Neuronal stem cell (in vitro differentiated cells): ENCODE data around the gene VWC2L.

Experiments used
- DNase-seq: peaks from one replicate; pipeline ENCODE4 v3.0.0-alpha.2; 2013; ENCODE audit warnings: low spot score
- H2AFZ ChIP-seq: one replicate; pipeline ENCODE4 v1.6.1; 2013; ENCODE audit warnings: mild to moderate bottlenecking, low read length, inconsistent platforms
- H2AK5ac ChIP-seq: 2 replicates; pipeline ENCODE4 v1.6.1; 2013; ENCODE audit warnings: low read depth, mild to moderate bottlenecking, inconsistent platforms, low read length, moderate library complexity, mixed read lengths
- H2BK120ac ChIP-seq: 2 replicates; pipeline ENCODE4 v1.6.1; 2013; ENCODE audit warnings: low read depth, mild to moderate bottlenecking, inconsistent platforms, low read length, moderate library complexity, mixed read lengths
- H2BK12ac ChIP-seq: one replicate; pipeline ENCODE4 v1.6.1; 2013; ENCODE audit warnings: low read length, inconsistent platforms
- H2BK15ac ChIP-seq: 2 replicates; pipeline ENCODE4 v1.6.1; 2013; ENCODE audit warnings: mild to moderate bottlenecking, low read length, inconsistent platforms, mixed read lengths
- H2BK5ac ChIP-seq: one replicate; pipeline ENCODE4 v1.6.1; 2013; ENCODE audit warnings: inconsistent platforms, mild to moderate bottlenecking, low read length, moderate library complexity
- H3K14ac ChIP-seq: one replicate; pipeline ENCODE4 v1.6.1; 2013; ENCODE audit warnings: low read length, inconsistent platforms
- H3K18ac ChIP-seq: 2 replicates; pipeline ENCODE4 v1.6.1; 2013; ENCODE audit warnings: low read length, inconsistent platforms
- H3K23ac ChIP-seq: 2 replicates; pipeline ENCODE4 v1.6.1; 2013; ENCODE audit warnings: low read depth, mild to moderate bottlenecking, mixed read lengths, low read length, inconsistent platforms; ENCODE audit not compliant: poor library complexity
- H3K27ac ChIP-seq: replicated peaks from 3 replicates; pipeline ENCODE4 v1.5.1; 2013; ENCODE audit warnings: low read length, inconsistent platforms
- H3K27me3 ChIP-seq, 3 experiments: 2 replicates each; pipeline ENCODE4 v1.6.1; 2013; ENCODE audit warnings: low read length in 3 of 3, mild to moderate bottlenecking in 2 of 3, inconsistent platforms in 1 of 3, low read depth in 1 of 3, mixed read lengths in 1 of 3, moderate library complexity in 1 of 3; ENCODE audit not compliant: control insufficient read depth in 3 of 3, insufficient read depth in 3 of 3
- H3K36me3 ChIP-seq, 2 donors: replicated peaks in 1 of 2; 2 replicates each; pipeline ENCODE4 v1.6.1; 2013; ENCODE audit warnings: low read length in 2 of 2; ENCODE audit not compliant: control insufficient read depth in 2 of 2, insufficient read depth in 2 of 2
- H3K4ac ChIP-seq: 2 replicates; pipeline ENCODE4 v1.6.1; 2013; ENCODE audit warnings: inconsistent platforms, mild to moderate bottlenecking, low read length, moderate library complexity
- H3K4me1 ChIP-seq, 2 donors: 1 replicate in 1 of 2; 2 replicates in 1 of 2; pipeline ENCODE4 v1.6.1; 2013; ENCODE audit warnings: low read length in 2 of 2, low read depth in 1 of 2; ENCODE audit not compliant: control insufficient read depth in 2 of 2, insufficient read depth in 1 of 2
- H3K4me2 ChIP-seq: one replicate; pipeline ENCODE4 v1.6.1; 2013; ENCODE audit warnings: mild to moderate bottlenecking, low read length, inconsistent platforms; ENCODE audit not compliant: insufficient read depth, poor library complexity, severe bottlenecking
- H3K4me3 ChIP-seq, 2 donors: 2 replicates each; pipeline ENCODE4 v1.5.1; 2013; ENCODE audit warnings: low read length in 2 of 2, mild to moderate bottlenecking in 2 of 2, inconsistent platforms in 1 of 2, moderate library complexity in 1 of 2
- H3K79me1 ChIP-seq: one replicate; pipeline ENCODE4 v1.6.1; 2013; ENCODE audit warnings: low read depth, mild to moderate bottlenecking, inconsistent platforms, low read length, moderate library complexity
- H3K9ac ChIP-seq: one replicate; pipeline ENCODE4 v1.6.1; 2013; ENCODE audit warnings: mild to moderate bottlenecking, low read depth, low read length, inconsistent platforms; ENCODE audit not compliant: poor library complexity
- H3K9me3 ChIP-seq, 2 donors: replicated peaks in 1 of 2; 2 replicates each; pipeline versions ENCODE3 to v1.6.1; 2013; ENCODE audit warnings: low read length in 2 of 2, mild to moderate bottlenecking in 2 of 2, inconsistent platforms in 1 of 2, low read depth in 1 of 2, mixed read lengths in 1 of 2, moderate library complexity in 1 of 2; ENCODE audit not compliant: control insufficient read depth in 2 of 2, insufficient read depth in 1 of 2
- H4K8ac ChIP-seq: one replicate; pipeline ENCODE4 v1.6.1; 2013; ENCODE audit warnings: low read depth, mild to moderate bottlenecking, inconsistent platforms, low read length, moderate library complexity
- H4K91ac ChIP-seq: one replicate; pipeline ENCODE4 v1.6.1; 2013; ENCODE audit warnings: low read length, low read depth, mild to moderate bottlenecking, inconsistent platforms; ENCODE audit not compliant: poor library complexity
- WGBS, 2 donors: extraction: QIAGEN DNeasy Blood & Tissue Kit; methylation state at CpG; one replicate each; pipeline ENCODE4 v1.1.7; 2013; ENCODE audit warnings: missing lambda C conversion rate in 2 of 2, mixed read lengths in 1 of 2; ENCODE audit not compliant: insufficient read length in 2 of 2, insufficient replicate concordance in 1 of 2; ENCODE audit errors: extremely low coverage in 2 of 2; 5-methylcytosine and 5-hydroxymethylcytosine counted together

VWC2L gene

GRCh38 chr2:214484701-214485100 lies 73.8 kb downstream of the VWC2L start:
- Histone ChIP-seq H2BK5ac (no peak overlapping the region), H3K79me1 (no peaks in the 10 kb centered on the region), H4K91ac (no peak overlapping the region), H2AFZ (no peak overlapping the region), H3K36me3 (no peaks in the 10 kb centered on the region), H3K27ac (no peak overlapping the region), H3K4me3 (no peak overlapping the region), H3K4ac (no peak overlapping the region), H2BK15ac (no peak overlapping the region), H2BK120ac (no peak overlapping the region), H3K14ac (no peak overlapping the region), H3K23ac (no peak overlapping the region), H3K4me1 (peaks cover 7 to 23% of the 10 kb centered on the region in 2 donors), H3K18ac (no peak overlapping the region), H2AK5ac (no peak overlapping the region), H3K9ac (no peak overlapping the region), H3K4me2 (no peak overlapping the region), H2BK12ac (no peak overlapping the region), H4K8ac (no peak overlapping the region), H3K27me3 (no peaks in the 10 kb centered on the region), H3K9me3 (no peaks in the 10 kb centered on the region)
- no CpG with 5 or more reads among the region's 2 CpGs for WGBS, 2 donors
- no peak for DNase-seq

- no peak overlapping the region for H3K14ac ChIP-seq
- no CpG with 5 or more reads among the region's 2 CpGs for WGBS, 2 donors
Observed at GRCh38 chr2:214489181-214489580, 78.3 kb downstream of the VWC2L start.

GRCh38 chr2:214489702-214490101 lies 78.8 kb downstream of the VWC2L start:
- no CpG with 5 or more reads among the region's 2 CpGs for WGBS, 2 donors
- H3K14ac ChIP-seq: no peak overlapping the region
- H3K27me3 ChIP-seq: peaks cover 0 to 2% (median 0%) of the 10 kb centered on the region in 3 experiments
- no peak overlapping the region for H4K8ac ChIP-seq
- no peak overlapping the region for H3K27ac ChIP-seq
- H3K23ac ChIP-seq: no peak overlapping the region
- no peak overlapping the region for H3K4me2 ChIP-seq
- no peaks in the 10 kb centered on the region for H3K79me1 ChIP-seq
- H3K4me1 ChIP-seq: peaks cover 0 to 1% of the 10 kb centered on the region in 2 donors
- H3K18ac ChIP-seq: no peak overlapping the region
- H3K4me3 ChIP-seq: no peak overlapping the region
- no peak overlapping the region for H2AK5ac ChIP-seq
- H2BK120ac ChIP-seq: no peak overlapping the region
- no peak overlapping the region for H2BK5ac ChIP-seq
- no peak for DNase-seq
- H3K9ac ChIP-seq: no peak overlapping the region
- H3K36me3 ChIP-seq: peaks cover 0 to 2% of the 10 kb centered on the region in 2 donors
- H3K9me3 ChIP-seq: peaks cover 0 to 4% of the 10 kb centered on the region in 2 donors
- no peak overlapping the region for H2AFZ ChIP-seq
- no peak overlapping the region for H2BK15ac ChIP-seq
- H3K4ac ChIP-seq: no peak overlapping the region
- H4K91ac ChIP-seq: no peak overlapping the region
- H2BK12ac ChIP-seq: no peak overlapping the region

More at GRCh38 chr2:214489181-214489580, 78.3 kb downstream of the VWC2L start:
- H2BK5ac ChIP-seq: no peak overlapping the region
- H3K9me3 ChIP-seq: peaks cover 0 to 4% of the 10 kb centered on the region in 2 donors
- H3K27ac ChIP-seq: no peak overlapping the region
- H2BK12ac ChIP-seq: no peak overlapping the region
- H3K4me3 ChIP-seq: no peak overlapping the region
- no peak overlapping the region for H3K4ac ChIP-seq
- H3K36me3 ChIP-seq: peaks cover 0 to 2% of the 10 kb centered on the region in 2 donors
- no peak for DNase-seq
- H2BK15ac ChIP-seq: no peak overlapping the region
- peaks cover 0 to 2% (median 0%) of the 10 kb centered on the region in 3 experiments for H3K27me3 ChIP-seq
- H2BK120ac ChIP-seq: no peak overlapping the region
- no peak overlapping the region for H3K23ac ChIP-seq
- peaks cover 0 to 1% of the 10 kb centered on the region in 2 donors for H3K4me1 ChIP-seq
- no peak overlapping the region for H3K4me2 ChIP-seq
- H3K18ac ChIP-seq: no peak overlapping the region
- no peak overlapping the region for H4K8ac ChIP-seq
- no peak overlapping the region for H2AFZ ChIP-seq
- H2AK5ac ChIP-seq: no peak overlapping the region
- H3K79me1 ChIP-seq: no peaks in the 10 kb centered on the region
- no peak overlapping the region for H4K91ac ChIP-seq
- no peak overlapping the region for H3K9ac ChIP-seq

GRCh38 chr2:214492152-214492551 lies 81.3 kb downstream of the VWC2L start:
- Histone ChIP-seq H3K4ac (no peak overlapping the region), H2BK120ac (no peak overlapping the region), H3K4me2 (no peak overlapping the region), H4K8ac (no peak overlapping the region), H3K23ac (no peak overlapping the region), H4K91ac (no peak overlapping the region), H3K4me3 (peak overlapping the region in 1 of 2 donors; percentile 8), H3K9ac (no peak overlapping the region), H3K14ac (no peak overlapping the region), H2AFZ (no peak overlapping the region), H2BK5ac (no peak overlapping the region), H3K18ac (no peak overlapping the region), H3K27ac (no peak overlapping the region), H3K79me1 (no peaks in the 10 kb centered on the region), H3K27me3 (peaks cover 0 to 2% (median 0%) of the 10 kb centered on the region in 3 experiments), H3K36me3 (peaks cover 0 to 2% of the 10 kb centered on the region in 2 donors), H2AK5ac (no peak overlapping the region), H2BK15ac (no peak overlapping the region), H3K9me3 (peaks cover 0 to 4% of the 10 kb centered on the region in 2 donors), H3K4me1 (peaks cover 0 to 1% of the 10 kb centered on the region in 2 donors), H2BK12ac (no peak overlapping the region)
- WGBS, 2 donors: no CpG with 5 or more reads among the region's 3 CpGs
- DNase-seq: no peak
